Tibial artery (tissue), 4 donors: Measurements from ENCODE around the gene MIP.

Experiments used
- DNase-seq, 2 donors: peaks; one replicate each; pipeline ENCODE4 v3.0.0-alpha.2; 2019
- H3K27ac ChIP-seq, 2 donors: fragments of 200-600 bp; sonication (generic) in 1 of 2; 1 replicate in 1 of 2; 2 replicates in 1 of 2; pipeline ENCODE4 v1.5.1; 2018 to 2019; ENCODE audit warnings: mild to moderate bottlenecking in 1 of 2
- H3K27me3 ChIP-seq, 2 donors: fragments of 200-600 bp; sonication (generic) in 1 of 2; one replicate each; pipeline versions ENCODE4 v1.5.1 to v1.6.0; 2016 to 2019
- H3K36me3 ChIP-seq, 3 donors: fragments of 200-600 bp; sonication (generic) in 2 of 3; one replicate each; pipeline ENCODE4 v1.5.1; 2016 to 2019; ENCODE audit warnings: mild to moderate bottlenecking in 2 of 3
- H3K4me1 ChIP-seq, 4 donors: fragments of 200-600 bp; sonication (generic) in 2 of 4; 1 replicate in 3 of 4; 2 replicates in 1 of 4; pipeline ENCODE4 v1.5.1; 2016 to 2019
- H3K4me3 ChIP-seq, 2 donors: fragments of 200-600 bp; sonication (generic) in 1 of 2; 1 replicate in 1 of 2; 2 replicates in 1 of 2; pipeline ENCODE4 v1.5.1; 2018 to 2019; ENCODE audit warnings: mild to moderate bottlenecking in 2 of 2
- H3K9me3 ChIP-seq, 3 donors: fragments of 200-600 bp; sonication (generic) in 1 of 3; one replicate each; pipeline ENCODE4 v1.5.1; 2016 to 2019
- CTCF ChIP-seq, 2 experiments: fragments of 200-600 bp in 1 of 2; fragments of 450-650 bp in 1 of 2; IDR thresholded peaks; one replicate each; pipeline ENCODE4 v1.5.1; 2017 to 2019; ENCODE audit warnings: antibody characterized with exemption in 2 of 2, mild to moderate bottlenecking in 1 of 2, moderate library complexity in 1 of 2
- intact Hi-C: fragments of 100-400 bp; cut with DNase I; formaldehyde crosslinking; loops from one replicate; pipeline ENCODE4 v1.15.0; 2023; ENCODE audit warnings: low total_unique reads

The MIP gene

GRCh38 chr12:56425193-56425592 lies 29.3 kb downstream of the MIP start:
- no peaks in the 10 kb centered on the region for H3K9me3 ChIP-seq
- no peaks in the 10 kb centered on the region for H3K4me1 ChIP-seq
- no peaks in the 10 kb centered on the region for H3K27me3 ChIP-seq
- no peak overlapping the region for H3K4me3 ChIP-seq
- intact Hi-C loops, result no loop called here
- H3K27ac ChIP-seq, result no peak overlapping the region
- no peak for DNase-seq
- H3K36me3 ChIP-seq, result peaks cover 0 to 64% (median 0%) of the 10 kb centered on the region in 3 donors
- TF ChIP-seq CTCF (IDR thresholded peaks at IDR 0.05), result no peak

- intact Hi-C loops, result no loop called here
- Histone ChIP-seq H3K27ac (no peak overlapping the region), H3K9me3 (no peaks in the 10 kb centered on the region), H3K27me3 (no peaks in the 10 kb centered on the region), H3K4me3 (no peak overlapping the region), H3K4me1 (no peaks in the 10 kb centered on the region), H3K36me3 (peaks cover 0 to 48% (median 0%) of the 10 kb centered on the region in 3 donors)
- DNase-seq, result no peak
- TF ChIP-seq CTCF (IDR thresholded peaks at IDR 0.05), result no peak
Measured at GRCh38 chr12:56420411-56420810, 34.0 kb downstream of the MIP start.

- no peak for TF ChIP-seq CTCF (IDR thresholded peaks at IDR 0.05)
- H3K36me3 ChIP-seq, result peaks cover 0 to 31% (median 0%) of the 10 kb centered on the region in 3 donors
- H3K27ac ChIP-seq, result no peak overlapping the region
- no peaks in the 10 kb centered on the region for H3K4me1 ChIP-seq
- H3K9me3 ChIP-seq, result no peaks in the 10 kb centered on the region
- intact Hi-C loops, result no loop called here
- no peaks in the 10 kb centered on the region for H3K27me3 ChIP-seq
- no peak for DNase-seq
- no peak overlapping the region for H3K4me3 ChIP-seq
Measured at GRCh38 chr12:56417739-56418138, 36.7 kb downstream of the MIP start.

GRCh38 chr12:56414401-56414800 lies 40.1 kb downstream of the MIP start:
- no peaks in the 10 kb centered on the region for H3K27me3 ChIP-seq
- peaks cover 0 to 5% (median 0%) of the 10 kb centered on the region in 3 donors for H3K36me3 ChIP-seq
- no peaks in the 10 kb centered on the region for H3K4me1 ChIP-seq
- H3K4me3 ChIP-seq, result no peak overlapping the region
- intact Hi-C loops, result no loop called here
- no peaks in the 10 kb centered on the region for H3K9me3 ChIP-seq
- TF ChIP-seq CTCF (IDR thresholded peaks at IDR 0.05), result no peak
- no peak overlapping the region for H3K27ac ChIP-seq
- DNase-seq, result no peak

GRCh38 chr12:56413392-56413791 lies 41.1 kb downstream of the MIP start:
- no peak for TF ChIP-seq CTCF (IDR thresholded peaks at IDR 0.05)
- no peaks in the 10 kb centered on the region for H3K27me3 ChIP-seq
- peaks cover 0 to 5% (median 0%) of the 10 kb centered on the region in 3 donors for H3K36me3 ChIP-seq
- no peaks in the 10 kb centered on the region for H3K9me3 ChIP-seq
- intact Hi-C loops, result no loop called here
- no peak overlapping the region for H3K27ac ChIP-seq
- no peak for DNase-seq
- H3K4me1 ChIP-seq, result no peaks in the 10 kb centered on the region
- no peak overlapping the region for H3K4me3 ChIP-seq
